ENCODE measurements around the gene MPV17L2. TPM values are rescaled to one million over a fixed set of nuclear protein-coding genes. Genes with fewer than 3 reads are reported as not detected.

MPV17L2 gene
- total and polyA plus RNA-seq, 4 donors: 3.6 to 28.0 (median 14.1) TPM

DNA sequence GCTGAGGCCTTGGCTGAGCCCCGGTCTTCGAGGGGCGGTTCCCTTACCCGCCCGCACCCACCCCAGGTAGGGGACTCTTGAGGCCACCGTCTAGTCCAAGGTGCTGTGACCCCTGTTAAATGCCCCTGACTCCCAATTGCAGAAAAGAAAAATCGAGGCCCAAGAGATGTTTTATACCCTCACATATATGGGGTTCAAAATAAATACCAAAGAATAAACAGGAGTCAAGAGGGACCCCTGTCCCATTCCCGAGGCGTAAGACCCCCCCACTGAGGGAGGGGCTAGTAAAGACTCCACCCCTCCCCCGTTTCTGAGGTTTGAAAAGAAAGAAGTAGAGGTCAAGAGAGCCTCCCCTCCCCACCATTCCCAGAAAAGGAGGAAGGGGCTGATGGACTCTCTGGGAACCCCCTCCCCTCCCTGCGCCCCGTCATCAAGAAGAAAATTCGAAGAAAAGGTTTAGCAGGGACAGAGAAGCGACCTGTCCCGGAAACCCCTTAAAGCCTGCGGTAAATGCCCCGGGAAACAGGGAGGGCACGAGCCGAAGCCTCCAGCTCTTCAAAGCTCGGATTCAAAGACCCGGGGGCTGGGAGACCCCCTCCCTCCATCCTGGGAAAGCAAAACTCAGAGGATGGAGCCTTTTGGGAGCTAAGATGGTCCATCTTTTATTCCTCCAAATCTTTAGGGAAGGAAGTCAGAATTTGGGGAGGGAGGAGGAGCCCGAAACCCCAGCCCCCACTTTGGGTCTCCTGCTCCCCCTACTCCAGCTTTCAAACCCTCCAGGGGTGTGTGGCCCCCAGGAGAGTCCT is 11.6 kb downstream of the MPV17L2 start:
- no peaks in the 10 kb centered on the region for H3K27me3 ChIP-seq (ENCODE audit: control insufficient read depth in 4 of 4, insufficient read depth in 4 of 4, low read length in 3 of 4)
- TF ChIP-seq JUND (IDR thresholded peaks at IDR 0.05) (peak in 1 of 2 donors; percentile 5), TAF1 (conservative IDR thresholded peaks at IDR 0.05) (no peak), EGR1 (IDR thresholded peaks at IDR 0.05; ENCODE audit: low read depth in 2 of 2) (no peak), CTCF (IDR thresholded peaks at IDR 0.05; ENCODE audit: low read depth, low read length, missing input control) (no peak), ATF3 (IDR thresholded peaks at IDR 0.05) (no peak), HNF4G (IDR thresholded peaks at IDR 0.05) (no peak), RAD21 (IDR thresholded peaks at IDR 0.05) (no peak), FOXA2 (IDR thresholded peaks at IDR 0.05) (no peak), FOXA1 (IDR thresholded peaks at IDR 0.05) (no peak), RXRA (IDR thresholded peaks at IDR 0.05) (peak; percentile 40 to 53), NR2F2 (IDR thresholded peaks at IDR 0.05) (peak; percentile 37), YY1 (IDR thresholded peaks at IDR 0.05) (no peak), HNF4A (conservative IDR thresholded peaks at IDR 0.05) (peak; percentile 51 to 68), GABPA (IDR thresholded peaks at IDR 0.05 in 1 of 2, conservative IDR thresholded peaks at IDR 0.05 in 1 of 2) (no peak), SP1 (IDR thresholded peaks at IDR 0.05) (no peak), MAX (IDR thresholded peaks at IDR 0.05) (no peak)
- TF ChIP-seq, protein P1, sequence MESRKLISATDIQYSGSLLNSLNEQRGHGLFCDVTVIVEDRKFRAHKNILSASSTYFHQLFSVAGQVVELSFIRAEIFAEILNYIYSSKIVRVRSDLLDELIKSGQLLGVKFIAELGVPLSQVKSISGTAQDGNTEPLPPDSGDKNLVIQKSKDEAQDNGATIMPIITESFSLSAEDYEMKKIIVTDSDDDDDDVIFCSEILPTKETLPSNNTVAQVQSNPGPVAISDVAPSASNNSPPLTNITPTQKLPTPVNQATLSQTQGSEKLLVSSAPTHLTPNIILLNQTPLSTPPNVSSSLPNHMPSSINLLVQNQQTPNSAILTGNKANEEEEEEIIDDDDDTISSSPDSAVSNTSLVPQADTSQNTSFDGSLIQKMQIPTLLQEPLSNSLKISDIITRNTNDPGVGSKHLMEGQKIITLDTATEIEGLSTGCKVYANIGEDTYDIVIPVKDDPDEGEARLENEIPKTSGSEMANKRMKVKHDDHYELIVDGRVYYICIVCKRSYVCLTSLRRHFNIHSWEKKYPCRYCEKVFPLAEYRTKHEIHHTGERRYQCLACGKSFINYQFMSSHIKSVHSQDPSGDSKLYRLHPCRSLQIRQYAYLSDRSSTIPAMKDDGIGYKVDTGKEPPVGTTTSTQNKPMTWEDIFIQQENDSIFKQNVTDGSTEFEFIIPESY (IDR thresholded peaks at IDR 0.05): peak; percentile 1
- TF ChIP-seq, protein P2, sequence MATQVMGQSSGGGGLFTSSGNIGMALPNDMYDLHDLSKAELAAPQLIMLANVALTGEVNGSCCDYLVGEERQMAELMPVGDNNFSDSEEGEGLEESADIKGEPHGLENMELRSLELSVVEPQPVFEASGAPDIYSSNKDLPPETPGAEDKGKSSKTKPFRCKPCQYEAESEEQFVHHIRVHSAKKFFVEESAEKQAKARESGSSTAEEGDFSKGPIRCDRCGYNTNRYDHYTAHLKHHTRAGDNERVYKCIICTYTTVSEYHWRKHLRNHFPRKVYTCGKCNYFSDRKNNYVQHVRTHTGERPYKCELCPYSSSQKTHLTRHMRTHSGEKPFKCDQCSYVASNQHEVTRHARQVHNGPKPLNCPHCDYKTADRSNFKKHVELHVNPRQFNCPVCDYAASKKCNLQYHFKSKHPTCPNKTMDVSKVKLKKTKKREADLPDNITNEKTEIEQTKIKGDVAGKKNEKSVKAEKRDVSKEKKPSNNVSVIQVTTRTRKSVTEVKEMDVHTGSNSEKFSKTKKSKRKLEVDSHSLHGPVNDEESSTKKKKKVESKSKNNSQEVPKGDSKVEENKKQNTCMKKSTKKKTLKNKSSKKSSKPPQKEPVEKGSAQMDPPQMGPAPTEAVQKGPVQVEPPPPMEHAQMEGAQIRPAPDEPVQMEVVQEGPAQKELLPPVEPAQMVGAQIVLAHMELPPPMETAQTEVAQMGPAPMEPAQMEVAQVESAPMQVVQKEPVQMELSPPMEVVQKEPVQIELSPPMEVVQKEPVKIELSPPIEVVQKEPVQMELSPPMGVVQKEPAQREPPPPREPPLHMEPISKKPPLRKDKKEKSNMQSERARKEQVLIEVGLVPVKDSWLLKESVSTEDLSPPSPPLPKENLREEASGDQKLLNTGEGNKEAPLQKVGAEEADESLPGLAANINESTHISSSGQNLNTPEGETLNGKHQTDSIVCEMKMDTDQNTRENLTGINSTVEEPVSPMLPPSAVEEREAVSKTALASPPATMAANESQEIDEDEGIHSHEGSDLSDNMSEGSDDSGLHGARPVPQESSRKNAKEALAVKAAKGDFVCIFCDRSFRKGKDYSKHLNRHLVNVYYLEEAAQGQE (IDR thresholded peaks at IDR 0.05): peak; percentile 49
- under 1% methylated on average over 22 of the region's 22 CpGs for WGBS
- peaks cover 0 to 3% (median 0%) of the 10 kb centered on the region in 4 donors for H3K36me3 ChIP-seq (ENCODE audit: control insufficient read depth in 4 of 4, insufficient read depth in 3 of 4, low read depth in 1 of 4, low read length in 3 of 4)
- H3K27ac ChIP-seq (ENCODE audit: low read depth in 1 of 2, low read length in 2 of 2): peak overlapping the region; percentile 81 to 89
- peaks cover 7 to 20% (median 13%) of the 10 kb centered on the region in 4 donors for H3K4me1 ChIP-seq (ENCODE audit: control insufficient read depth in 4 of 4, insufficient read depth in 4 of 4, low read length in 3 of 4)
- peak overlapping the region; percentile 60 to 65 (median 62) for H3K4me3 ChIP-seq (ENCODE audit: low read depth in 1 of 3, low read length in 3 of 3)
- no peak for DNase-seq (ENCODE audit: low spot score)
- H3K9ac ChIP-seq (ENCODE audit: low read depth in 1 of 2, low read length in 2 of 2): peak overlapping the region; percentile 75 to 96
- H3K9me3 ChIP-seq (ENCODE audit: control insufficient read depth in 4 of 4, low read length in 3 of 4): no peaks in the 10 kb centered on the region
